ENCODE data around the gene CAPN12.

Gene CAPN12

GRCh38 chr19:38693380-38694223 is 50.7 kb downstream of the CAPN12 start:
- DNase-seq: no peak

GRCh38 chr19:38692458-38693379 is 51.6 kb downstream of the CAPN12 start:
- DNase-seq: no peak

GRCh38 chr19:38691938-38692457 is 52.3 kb downstream of the CAPN12 start:
- DNase-seq: no peak

- DNase-seq: no peak
These were observed 53.4 kb downstream of the CAPN12 start for GRCh38 chr19:38690832-38691231.

GRCh38 chr19:38690146-38690545 is 54.1 kb downstream of the CAPN12 start:
- no peak for DNase-seq

GRCh38 chr19:38687837-38688378 is 56.4 kb downstream of the CAPN12 start:
- DNase-seq: no peak

GRCh38 chr19:38686530-38686888 is 57.8 kb downstream of the CAPN12 start:
- DNase-seq: no peak

GRCh38 chr19:38685666-38686529 is 58.4 kb downstream of the CAPN12 start:
- no peak for DNase-seq

GRCh38 chr19:38684862-38685665 is 59.2 kb downstream of the CAPN12 start:
- no peak for DNase-seq

GRCh38 chr19:38684078-38684861 is 60.0 kb downstream of the CAPN12 start:
- DNase-seq: no peak

- DNase-seq: no peak
These were observed 60.7 kb downstream of the CAPN12 start for GRCh38 chr19:38683393-38684077.

GRCh38 chr19:38682872-38683392 is 61.3 kb downstream of the CAPN12 start:
- DNase-seq: no peak

GRCh38 chr19:38682195-38682867 is 61.9 kb downstream of the CAPN12 start:
- no peak for DNase-seq
